NCI-H128 (cell line): ENCODE results near the gene PIRT.

Experiments
- DNase-seq: peaks from one replicate; lab custom pipeline; 2025; ENCODE audit not compliant: unreplicated experiment; lab: John Stamatoyannopoulos, UW

The PIRT gene

DNA sequence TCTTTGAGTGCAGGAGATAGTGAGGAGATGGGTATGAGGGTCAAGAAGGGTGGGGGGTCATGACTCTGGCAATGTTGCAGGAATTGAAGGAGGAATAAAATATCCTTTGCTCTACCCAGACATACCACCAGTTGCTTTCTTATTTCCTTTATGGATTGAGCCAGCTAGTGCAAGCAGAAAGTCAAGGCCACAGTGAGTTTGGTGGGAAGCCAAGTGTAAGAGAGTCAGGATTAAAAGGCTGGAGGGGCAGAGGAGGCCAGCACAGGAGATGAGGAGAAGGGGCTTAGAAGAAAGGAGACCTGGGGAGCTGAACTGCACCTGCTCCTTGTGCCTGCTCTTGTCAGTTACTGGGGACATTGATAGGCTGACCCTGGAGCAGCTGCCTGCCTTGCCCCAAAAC is 16.1 kb downstream of the PIRT start:
- no peak for DNase-seq

DNA sequence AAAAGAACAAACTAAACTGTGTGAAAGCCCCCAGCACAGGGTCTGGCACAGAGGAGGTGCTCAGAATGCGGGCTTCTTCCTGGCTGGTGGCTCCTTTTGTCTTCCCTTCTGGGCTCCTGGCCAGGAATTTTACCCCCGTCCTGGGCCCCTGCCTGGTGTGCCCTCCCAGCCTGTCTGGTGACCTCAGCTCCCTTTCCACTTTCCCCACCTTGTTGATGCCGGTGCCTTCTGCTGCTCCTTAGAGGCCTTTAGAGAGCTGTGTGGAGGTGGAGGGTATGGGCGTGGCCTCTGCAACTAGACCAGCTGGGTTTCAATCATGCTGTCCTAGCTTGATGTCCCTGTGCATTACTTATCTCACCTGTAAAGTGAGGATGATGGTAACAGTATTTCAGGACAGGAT is 16.8 kb downstream of the PIRT start:
- DNase-seq = no peak

DNA sequence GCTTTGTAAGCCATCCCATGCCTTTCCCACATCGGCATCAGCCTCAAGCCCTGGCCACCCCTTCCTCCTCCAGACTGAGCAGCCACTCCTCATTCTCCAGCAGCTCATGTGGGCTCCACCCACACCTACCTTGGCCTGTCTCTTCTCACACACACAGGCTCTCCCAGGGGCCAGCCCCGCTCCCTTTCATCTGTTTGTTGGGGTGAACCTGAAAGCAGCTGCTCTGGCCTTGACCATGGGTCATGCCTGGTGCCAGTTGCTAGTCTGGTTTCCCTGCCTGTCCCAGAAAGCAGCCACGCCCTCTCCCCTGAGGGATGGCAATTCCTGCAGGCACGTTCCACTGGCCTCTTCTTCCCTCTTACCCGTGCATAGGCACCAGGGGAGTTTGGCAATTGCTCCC is 22.6 kb downstream of the PIRT start:
- DNase-seq = no peak

DNA sequence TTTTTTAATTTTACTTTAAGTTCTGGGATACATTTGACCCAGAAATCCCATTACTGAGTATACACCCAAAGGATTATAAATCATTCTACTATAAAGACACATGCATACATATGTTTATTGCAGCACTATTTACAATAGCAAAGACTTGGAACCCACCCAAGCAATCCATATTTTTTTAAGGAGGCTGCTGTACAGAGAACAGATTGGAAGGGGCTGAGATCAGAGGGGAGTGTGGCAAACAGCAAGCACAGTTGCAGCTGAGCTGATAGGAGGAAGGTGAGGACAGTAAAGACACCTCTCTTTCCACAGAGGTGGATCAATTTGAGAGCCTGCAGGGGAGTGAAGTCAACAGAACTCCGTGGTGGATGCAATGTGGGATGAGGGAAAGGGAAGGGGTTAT is 23.8 kb downstream of the PIRT start:
- DNase-seq = no peak

DNA sequence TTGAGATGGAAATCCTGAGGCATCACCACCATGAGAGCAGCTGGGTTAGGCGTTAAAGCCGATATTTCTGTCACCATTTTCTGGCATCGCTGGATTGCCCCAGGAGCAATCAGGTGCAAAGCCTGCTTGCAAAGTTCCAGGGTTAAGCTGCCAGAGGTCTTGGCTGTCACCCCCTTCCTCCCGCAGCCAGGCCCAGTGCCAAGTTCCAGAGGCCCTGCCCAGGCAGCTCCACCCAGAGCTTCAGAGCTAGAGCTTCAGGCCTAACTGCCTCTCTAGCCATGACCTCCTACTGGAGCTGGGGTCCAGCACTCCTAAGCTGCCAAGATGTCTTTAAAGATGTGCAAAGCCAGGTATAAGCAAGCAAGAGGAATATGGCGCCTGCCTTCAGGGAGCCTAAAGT is 25.2 kb downstream of the PIRT start:
- DNase-seq = no peak

DNA sequence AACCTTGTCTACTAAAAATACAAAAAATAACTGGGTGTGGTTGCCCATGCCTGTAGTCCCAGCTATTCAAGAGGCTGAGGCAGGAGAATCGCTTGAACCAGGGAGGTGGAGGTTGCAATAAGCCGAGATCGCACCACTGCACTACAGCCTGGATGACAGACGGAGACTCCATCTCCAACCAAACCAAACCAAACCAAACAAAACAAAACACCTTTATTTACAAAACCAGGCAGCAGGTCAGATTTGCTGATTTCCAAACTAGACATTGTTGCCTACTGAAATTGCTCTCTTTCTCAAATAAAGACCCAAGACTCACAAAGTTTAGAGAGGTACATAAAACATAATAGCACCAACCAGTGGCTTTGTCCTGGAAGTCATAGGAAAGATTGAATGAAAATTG is 28.3 kb downstream of the PIRT start:
- no peak for DNase-seq

DNA sequence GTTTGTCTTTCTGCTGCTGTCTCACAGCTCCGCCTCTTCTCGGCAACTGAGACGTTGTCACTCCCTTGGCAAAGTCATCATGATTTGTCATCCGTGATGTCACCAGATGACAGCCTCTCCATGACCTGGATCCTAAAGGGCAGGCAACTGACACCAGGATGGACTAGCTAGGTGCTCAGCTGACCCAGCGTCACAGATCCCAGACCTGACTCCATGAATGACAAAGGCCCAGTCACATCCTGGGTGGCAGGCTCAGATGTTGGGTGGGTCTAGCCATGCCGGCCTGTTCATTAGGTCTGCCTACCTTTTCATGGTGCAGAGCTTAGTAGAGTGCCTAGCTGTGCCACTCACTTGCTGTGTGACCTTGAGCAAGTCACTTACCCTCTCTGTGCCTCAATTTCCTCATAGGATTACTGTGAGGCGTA is 30.2 kb downstream of the PIRT start:
- DNase-seq = no peak

DNA sequence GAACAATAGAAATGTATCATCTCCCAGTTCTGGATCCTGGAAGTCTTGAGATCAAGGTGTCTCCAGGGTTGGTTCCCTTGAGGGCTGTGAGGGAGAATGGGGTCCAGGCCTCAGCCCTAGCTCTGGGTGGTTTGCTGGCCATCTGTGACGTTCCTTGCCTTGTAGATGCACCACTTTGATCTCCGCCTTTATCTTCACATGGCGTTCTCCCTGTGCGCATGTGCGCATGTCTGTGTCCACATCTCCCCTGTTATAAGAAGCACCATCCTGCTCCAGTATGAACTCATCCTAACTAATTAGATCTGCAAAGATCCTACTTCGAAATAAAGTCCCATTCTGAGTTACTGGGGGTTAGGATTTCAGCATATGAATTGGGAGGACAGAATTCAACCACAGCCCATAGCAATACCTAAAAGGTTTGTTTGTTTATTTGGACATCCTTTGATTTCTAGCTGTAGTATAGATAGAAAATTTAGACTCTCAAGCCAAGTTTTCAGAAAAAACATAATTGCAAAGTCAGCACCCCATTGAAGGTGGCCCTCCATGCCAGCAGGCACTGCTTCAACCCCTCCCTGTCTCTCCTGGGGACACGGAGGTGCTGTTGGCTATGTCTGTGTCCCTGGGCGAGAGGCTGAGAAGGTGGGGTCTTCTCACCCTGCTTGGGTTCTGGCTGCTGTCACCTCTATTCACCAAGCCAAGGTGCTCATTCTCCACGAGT is 31.2 kb downstream of the PIRT start:
- no peak for DNase-seq

DNA sequence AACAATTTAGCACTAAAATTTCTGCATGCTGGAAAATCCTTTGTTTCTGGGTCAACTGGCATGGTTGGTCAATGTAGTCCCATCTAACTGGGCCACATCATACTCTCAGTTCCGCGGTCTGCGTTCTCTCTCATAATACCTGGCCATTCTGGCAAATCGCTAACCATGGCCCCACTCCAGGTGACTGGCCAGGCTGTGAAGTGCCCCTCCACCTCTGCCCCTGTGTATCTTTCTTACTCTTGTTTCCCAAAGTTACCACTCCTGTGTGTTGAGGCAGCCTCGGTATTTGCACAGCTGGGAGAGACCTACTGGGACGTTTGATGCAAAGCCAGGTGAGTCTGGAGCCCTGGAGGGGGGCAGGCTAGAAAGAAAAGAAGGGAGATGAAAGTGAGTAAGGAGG is 32.0 kb downstream of the PIRT start:
- no peak for DNase-seq

DNA sequence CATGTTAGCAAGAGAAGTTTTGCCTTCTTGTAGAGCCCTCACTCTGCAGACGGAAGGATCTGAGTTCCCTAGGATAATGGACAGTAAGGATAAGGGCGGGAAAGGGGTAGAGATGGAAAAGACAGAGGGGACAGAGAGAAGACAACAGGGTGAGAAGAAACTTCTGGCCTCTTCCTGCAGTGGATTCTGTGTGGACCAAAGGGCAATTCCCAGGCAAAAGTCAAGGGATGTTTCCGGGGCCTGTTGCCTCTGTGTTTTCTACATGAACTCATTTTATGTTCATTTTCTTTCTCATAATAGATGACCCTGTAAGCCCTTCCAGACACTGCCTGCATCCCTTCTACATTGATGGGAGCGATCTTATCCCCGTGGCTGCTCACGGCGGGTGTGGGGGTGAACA is 33.3 kb downstream of the PIRT start:
- DNase-seq = no peak

DNA sequence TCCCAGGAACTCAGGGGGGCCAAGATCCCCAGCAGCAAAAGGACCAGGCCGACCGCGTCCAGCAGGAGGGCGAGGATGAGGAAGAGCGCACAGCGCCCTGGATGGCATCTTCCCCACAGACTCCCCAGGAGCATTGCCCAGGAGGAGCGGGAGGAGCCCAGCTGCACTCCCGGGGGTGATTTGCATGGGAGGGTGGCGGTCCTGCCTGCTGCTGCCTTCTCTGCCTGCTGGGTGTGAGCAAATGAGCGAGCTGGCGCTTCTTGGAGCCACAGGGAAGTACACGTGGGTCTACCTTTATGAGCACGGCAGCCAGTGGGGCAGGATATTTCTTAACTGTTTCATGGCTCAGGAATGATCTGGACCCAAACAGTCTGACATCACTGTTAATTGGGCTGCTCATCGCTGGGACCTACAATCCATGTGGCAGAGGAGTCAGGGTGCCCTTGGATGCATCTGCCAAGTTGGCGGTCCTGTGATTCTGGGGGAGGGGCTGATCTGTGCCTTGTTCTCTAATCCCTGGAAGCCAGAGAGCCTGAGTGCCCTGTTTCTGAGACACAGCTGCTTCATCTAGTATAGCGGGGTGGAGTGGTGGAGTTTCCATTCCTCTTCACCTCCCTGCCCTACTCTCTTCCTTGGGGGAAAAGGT is 33.9 kb downstream of the PIRT start, which contains the start of gene TMEM238L:
Gene TMEM238L (minus strand): TSS at position 270 of the 646 bp plus-strand sequence. CDS start 136 bp downstream, at position 134.
- no peak for DNase-seq

DNA sequence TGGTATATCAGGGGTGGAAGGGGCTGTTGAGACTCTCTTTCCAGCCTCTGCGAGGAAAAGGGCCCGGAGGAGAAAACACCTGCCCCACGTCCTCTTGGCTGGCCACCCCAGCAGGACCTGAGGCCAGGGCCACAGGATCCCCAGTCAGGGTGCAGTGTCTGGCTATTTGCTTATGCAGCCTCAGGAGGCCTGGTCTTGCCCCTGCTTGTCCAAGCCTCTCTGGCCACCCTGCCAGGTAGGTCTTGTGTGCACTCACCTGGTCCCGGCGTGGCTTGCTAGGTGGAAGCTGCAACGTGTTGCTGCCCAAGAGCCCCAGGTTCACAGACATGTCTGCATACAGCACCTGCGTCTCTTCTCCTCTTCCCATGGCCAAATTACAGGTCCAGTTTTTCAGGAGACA is 34.5 kb downstream of the PIRT start:
- no peak for DNase-seq

DNA sequence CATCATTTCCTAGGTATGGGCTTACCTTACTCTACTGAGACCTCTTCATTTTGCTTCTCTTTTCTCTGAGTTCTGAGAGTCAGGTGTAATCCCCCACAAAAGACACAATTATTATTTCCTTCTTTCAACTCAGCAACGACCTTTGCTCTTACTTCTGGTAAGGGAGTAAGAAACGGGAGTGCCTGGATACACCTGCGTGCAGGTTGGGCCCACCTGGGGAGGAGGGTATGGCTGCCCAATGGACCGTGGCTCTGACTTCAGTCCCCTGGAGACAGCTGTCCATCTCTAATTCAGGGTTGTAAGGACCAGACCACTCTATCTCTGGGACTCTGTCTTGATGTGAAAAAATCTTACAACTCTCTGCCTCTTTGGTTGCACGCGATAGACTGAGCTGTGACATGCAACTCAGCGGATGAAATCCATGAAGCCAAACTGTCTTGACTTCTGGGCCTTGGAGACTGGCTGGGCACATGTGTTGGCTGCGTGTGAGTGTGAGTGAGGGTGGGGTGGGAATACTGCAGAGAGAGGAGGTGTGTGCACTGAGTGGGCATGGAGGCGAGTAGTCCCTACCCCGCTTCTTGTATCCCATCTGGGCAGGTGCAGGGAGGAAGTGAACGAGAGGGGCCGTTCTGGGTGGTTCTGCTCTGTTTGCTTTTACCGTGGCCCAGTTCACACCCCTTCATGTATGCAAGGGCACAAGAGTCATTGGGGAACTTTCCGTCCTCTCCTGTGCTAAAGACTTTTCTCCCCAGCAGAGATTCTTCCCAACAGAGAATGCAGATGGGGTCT is 35.2 kb downstream of the PIRT start:
- no peak for DNase-seq

DNA sequence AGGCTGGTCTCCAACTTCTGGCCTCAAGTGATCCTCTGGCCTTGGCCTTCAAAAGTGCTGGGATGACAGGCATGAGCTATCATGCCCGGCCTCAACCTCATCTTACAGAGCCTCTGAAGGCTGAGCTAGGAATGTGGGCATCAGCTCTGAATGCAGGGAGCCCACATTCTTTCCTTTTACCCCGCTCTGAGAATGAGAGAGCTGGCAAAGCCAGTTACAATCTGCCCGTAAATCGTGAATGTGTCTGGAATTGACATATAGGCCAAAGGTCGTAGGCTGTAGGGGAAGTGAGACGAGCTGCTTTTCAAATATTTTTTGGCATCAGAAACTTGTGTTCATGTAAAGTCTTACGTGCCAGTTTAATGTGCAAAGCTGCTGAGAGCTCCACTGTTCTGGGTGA is 38.5 kb downstream of the PIRT start:
- no peak for DNase-seq

DNA sequence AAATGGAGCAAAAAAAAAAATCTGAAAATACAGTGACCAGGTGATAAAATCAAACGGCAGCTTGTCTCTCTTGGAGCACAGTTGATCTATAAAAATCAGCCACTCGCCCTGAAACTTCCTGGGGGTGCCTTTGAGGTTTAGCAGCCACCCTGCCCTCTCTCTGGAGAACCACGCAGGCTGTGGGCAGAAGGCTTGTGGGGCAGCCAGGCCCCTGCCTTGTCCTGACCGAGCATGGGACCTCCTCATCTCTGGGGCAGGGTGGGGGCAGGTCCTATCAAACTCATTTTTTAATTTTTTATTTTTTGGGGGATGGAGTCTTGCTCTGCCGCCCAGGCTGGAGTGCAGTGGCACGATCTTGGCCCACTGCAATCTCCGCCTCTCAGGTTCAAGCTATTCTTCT is 39.0 kb downstream of the PIRT start:
- no peak for DNase-seq

DNA sequence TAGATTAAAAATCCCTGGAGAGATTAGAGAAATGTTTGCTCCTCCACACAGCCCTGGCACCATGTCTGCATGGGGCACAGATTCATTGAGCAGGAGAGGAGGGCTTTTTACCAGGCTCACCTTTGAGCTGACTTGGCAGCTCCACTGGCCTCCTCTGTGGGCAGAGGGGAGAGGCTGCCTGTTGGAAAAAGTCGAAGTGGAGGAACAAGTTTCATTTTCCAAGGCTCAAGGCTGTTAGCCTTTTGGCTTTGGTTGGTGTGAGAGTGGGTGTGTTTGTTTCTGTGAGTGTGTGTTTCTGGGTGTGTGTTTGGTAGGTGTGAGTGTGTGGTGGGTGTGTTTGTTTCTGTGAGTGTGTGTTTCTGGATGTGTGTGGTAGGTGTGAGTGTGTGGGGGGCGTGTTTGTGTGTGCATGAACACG is 39.5 kb downstream of the PIRT start:
- no peak for DNase-seq

DNA sequence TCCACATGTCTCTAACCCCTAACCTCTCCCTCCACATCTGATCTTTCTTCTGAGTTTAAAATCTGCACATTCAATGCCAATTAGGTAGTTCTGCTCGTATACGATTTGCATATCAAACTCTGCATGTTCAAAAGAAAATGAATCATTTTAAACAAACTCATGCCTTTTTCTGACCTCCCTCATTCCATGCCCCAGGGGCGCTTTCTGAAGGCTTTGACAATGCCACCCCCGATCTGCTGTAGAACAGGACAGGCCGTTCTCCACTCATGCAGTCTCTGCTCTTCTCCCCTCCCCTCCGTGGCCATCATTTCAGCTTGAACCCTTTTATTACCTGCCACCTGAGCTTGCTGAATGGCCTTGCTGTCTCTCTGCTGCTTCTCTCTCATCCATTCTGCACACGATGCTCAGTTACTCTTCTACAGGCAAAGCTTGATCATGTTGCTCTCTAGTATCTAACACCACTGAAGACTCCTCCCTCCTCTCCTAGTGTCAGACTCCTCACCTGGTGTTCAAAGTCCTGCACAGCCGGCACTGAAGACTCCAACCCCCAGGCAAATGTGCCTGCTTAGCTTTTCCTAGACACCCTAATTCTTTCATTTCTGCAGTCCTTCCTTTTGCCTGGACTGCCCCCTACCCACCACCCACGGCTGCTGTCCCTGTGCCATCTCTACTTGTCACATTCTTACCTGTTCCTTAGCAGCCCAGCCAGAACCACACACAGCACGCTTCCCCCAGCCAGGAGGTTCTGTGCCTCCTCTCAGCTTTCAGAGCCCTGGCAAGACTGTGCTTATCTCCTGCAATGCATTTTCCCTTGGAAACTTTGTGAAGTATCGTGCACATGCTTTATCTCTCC is 40.2 kb downstream of the PIRT start:
- no peak for DNase-seq

DNA sequence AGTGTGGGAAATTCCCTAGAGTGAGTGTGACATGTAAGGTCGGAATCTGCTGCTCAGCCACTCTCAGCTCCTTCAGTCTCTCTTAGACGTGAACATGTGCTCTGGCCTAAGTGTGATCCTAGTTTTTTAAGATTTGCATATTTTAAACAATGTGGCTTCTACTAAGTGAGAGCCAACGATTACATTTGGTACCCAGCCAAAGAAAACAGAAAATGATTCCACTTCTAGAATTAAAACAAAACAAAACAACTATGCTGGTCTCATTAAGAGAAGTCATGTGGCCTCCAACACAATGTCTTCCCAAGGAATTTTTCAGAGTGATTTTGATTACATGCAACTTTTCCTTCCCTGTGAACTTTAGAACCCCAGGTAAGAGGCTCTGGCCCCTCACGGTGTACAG is 44.1 kb downstream of the PIRT start:
- no peak for DNase-seq

DNA sequence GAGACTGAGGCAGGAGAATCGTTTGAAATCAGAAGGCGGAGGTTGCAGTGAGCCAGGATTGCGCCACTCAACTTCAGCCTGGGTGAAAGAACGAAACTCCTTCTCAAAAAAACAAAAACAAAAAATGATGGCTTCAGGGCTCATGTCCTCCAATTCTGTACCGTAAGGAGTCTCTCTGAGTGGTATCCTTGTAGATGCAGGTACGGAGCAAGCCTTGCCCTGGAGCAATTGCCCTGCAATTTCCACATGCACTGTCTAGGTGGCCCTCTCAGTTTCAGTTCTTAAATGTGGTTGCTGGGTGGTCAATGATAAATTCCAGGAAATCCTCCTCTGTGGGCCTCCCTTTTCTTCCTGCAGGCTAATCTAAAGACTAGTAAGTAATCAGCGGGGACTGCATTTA is 44.6 kb downstream of the PIRT start:
- DNase-seq = no peak

DNA sequence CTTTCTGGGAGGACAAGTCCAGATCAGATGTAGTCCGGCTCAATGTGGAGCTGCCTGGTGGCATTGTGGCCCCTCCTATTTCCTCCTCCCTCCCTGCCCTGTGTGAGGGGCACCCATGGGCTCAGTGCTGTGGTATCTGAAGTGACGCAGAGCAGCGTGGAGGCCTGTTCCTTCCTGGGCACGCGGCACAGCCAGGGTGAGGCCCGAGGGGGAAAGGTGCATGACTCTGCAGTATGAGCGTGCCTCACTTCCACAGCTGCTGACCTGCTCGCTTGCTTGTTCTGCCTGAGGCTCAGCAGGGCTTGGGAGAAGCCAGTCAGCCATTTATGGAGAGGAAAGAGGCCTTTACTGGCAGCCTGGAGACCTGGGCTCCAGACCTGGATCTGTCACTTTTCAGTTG is 45.7 kb downstream of the PIRT start:
- no peak for DNase-seq
